22Rv1 (cell line): ENCODE data around the gene PYY.

Experiments used
- H3K27ac ChIP-seq: fragments of 450-650 bp; 2 replicates; pipeline ENCODE4 v1.5.1; 2017
- ZFX ChIP-seq: fragments of 450-650 bp; IDR thresholded peaks from 2 replicates; pipeline ENCODE4 v1.6.1; 2017; ENCODE audit warnings: antibody characterized with exemption, borderline replicate concordance
- TF ChIP-seq, protein P1 (sequence below): fragments of 450-650 bp; IDR thresholded peaks from 2 replicates; pipeline ENCODE4 v1.5.1; 2017; ENCODE audit warnings: mild to moderate bottlenecking

The PYY gene

DNA sequence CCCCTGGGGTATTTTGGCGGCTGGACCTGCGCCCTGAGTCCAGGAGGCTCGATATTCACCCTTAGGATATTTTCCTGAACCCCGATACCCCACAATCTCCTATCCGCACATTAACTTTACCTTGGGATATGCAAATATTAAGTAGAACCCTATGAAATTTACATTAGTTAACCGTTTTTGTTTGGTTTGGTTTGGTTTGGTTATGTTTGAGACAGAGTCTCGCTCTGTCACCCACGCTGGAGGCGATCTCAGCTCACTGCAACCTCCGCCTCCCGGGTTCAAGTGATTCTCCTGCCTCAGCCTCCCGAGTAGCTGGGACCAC is 41.4 kb upstream of the PYY start:
- TF ChIP-seq, protein P1, sequence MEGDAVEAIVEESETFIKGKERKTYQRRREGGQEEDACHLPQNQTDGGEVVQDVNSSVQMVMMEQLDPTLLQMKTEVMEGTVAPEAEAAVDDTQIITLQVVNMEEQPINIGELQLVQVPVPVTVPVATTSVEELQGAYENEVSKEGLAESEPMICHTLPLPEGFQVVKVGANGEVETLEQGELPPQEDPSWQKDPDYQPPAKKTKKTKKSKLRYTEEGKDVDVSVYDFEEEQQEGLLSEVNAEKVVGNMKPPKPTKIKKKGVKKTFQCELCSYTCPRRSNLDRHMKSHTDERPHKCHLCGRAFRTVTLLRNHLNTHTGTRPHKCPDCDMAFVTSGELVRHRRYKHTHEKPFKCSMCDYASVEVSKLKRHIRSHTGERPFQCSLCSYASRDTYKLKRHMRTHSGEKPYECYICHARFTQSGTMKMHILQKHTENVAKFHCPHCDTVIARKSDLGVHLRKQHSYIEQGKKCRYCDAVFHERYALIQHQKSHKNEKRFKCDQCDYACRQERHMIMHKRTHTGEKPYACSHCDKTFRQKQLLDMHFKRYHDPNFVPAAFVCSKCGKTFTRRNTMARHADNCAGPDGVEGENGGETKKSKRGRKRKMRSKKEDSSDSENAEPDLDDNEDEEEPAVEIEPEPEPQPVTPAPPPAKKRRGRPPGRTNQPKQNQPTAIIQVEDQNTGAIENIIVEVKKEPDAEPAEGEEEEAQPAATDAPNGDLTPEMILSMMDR = peak; percentile 65
- no peak for TF ChIP-seq ZFX
- H3K27ac ChIP-seq = no peak overlapping the region

DNA sequence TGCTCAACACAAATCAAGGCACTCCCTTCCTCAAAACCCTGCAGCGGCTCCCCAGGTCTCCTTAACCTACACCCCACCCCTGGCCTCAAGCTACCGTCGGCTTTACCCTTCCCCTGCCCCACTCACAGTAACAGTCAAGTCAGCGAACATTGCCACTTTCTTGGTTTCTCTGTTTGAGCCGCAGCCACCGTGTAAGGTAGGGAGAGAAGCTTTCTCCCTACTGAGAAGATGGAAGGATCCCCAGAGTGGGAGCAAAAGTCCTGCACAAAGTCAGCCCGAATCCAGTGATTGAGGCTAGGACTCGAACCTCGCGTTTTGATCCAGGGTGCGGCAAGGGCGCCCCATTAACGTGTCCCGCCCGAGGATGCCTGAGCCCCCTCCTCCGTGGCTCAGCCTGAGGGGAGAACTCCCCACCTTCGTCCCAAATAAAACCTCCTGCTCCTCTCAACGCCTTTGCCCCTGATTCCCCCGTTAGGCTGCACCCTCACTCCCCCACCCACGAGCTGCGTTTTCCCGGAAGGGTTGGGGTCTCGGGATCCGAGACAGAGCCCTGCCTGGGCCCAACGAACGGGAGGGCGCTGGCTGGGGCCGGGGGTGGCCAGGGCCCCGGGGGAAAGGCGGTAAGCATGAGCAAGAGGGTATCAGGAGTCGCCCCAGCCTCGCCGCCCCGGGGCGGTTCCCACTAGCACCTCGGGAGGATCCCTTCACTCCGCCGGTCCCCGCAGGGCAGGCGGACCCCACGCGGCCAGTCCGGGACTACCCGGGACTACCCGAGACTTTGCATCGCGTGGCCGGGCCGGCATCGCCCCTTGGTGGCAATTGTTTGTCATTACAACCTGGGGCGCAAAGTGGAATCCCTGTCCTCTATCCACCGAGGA is 40.8 kb upstream of the PYY start:
- H3K27ac ChIP-seq = no peak overlapping the region
- no peak for TF ChIP-seq ZFX
- TF ChIP-seq, protein P1 = peak; percentile 93

DNA sequence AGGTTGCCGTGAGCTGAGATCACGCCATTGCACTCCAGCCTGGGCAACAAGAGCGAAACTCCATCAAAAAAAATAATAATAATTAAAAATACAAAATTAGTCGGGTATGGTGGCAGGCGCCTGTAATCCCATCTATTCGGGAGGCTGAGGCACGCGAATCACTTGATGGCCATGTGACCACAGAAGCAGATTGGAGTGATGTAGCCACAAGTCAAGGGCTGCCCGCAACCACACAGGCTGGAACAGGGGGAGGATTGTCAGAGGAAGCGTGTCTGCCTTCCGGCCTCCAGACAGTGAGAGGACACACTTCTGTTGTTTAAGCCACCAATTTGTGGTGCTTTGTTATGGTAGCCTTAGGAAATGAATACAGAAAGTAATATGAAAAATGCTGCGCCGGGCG is 38.9 kb upstream of the PYY start:
- TF ChIP-seq ZFX = no peak
- TF ChIP-seq, protein P1 = no peak
- no peak overlapping the region for H3K27ac ChIP-seq

DNA sequence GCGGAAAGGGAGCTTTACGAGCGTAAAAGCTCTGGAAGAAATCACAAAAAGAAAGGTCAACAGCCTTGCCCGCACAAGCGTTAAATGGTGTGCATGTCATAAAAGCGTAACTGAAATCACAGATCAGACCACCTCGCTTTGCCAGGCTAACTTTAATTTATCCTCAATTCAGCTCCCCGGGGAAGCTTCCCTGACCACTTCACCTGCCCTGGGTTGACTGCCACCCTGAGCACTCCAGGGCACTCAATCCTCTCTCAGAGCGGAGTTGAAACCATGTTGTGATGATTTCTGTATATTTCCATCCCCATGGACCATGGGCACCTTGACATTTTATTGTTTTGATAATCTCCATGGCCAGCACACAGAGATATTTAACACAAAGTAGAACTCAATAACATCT is 34.6 kb upstream of the PYY start:
- no peak overlapping the region for H3K27ac ChIP-seq
- TF ChIP-seq, protein P1 = no peak
- TF ChIP-seq ZFX = no peak

DNA sequence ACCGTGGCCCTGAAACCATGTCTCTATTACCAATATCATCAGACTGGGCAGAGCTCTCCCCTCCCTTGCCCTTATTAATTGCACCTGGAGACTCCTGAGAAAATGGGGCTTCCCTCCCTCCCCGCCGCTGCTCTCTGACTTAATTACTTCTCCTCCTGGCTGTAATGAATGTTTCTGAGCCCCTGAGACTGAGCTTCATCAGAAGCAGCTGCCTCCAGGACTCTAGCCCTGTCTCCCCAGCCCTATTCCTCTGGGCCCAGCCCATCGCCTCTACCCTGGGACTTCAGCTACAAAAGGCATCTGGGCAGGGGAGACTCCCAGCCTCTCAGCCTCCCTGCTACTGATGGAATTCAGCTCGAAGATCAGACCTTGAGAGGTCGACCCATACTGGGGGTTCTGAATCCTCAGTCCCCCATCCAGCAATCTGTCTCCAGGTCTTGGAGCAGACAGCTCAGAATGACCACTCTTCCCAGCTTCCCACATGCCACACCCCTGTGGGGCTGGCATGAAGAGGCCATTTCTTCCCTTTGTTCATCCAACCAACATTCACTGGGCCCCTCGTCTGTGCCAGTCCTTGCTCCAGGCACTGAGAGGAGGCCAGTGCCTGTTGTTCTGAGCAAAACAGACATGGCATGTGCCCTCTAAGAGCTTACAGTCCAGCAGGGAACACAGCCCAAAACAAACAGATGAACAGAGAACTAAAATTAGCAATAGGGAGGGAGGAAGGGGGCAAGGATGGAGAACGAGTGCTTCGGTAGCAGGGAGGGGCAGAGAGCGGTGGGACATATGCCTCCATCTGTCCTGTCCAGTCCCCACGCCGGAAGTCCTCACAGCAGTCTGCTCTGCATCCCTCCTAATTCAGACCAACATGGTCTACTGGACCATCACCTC is 33.6 kb upstream of the PYY start:
- no peak for TF ChIP-seq ZFX
- TF ChIP-seq, protein P1 = no peak
- H3K27ac ChIP-seq = no peak overlapping the region

DNA sequence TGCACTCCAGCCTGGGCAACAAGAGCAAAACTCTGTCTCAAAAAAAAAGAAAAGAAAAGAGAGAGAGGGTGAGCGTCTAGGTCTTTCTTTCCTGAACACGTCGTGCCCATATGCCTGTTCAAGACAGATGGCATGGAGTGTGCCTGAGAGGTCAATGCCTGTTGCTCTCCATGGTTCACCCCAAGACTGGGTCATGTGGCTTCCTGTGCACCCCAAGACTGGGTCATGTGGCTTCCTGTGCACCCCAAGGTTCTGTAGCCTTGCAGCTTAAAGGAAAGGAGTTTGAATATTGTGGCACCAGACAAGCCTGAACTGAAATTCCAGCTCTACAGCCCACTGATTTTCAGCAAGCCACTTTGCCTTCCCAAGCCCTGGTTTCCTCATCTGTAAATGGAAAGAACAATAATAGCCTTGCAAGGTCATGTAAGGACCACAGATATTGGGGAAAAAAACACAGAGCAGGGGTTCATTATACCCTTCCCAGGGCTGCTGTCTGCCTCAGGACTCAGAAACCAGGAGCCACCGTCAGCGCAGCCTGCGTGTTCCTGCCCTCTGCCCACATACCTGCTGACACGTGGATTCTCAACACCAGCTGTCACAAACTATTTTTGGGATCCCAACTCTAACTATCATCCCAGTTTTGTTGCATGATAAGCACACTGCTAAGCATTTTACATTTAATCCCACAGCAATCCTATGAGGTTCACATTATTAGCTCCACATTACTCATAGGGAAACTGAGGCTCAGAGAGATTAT is 32.7 kb upstream of the PYY start:
- H3K27ac ChIP-seq = no peak overlapping the region
- TF ChIP-seq ZFX = no peak
- TF ChIP-seq, protein P1 = no peak
